OCI-M1 (cell line): Measurements from ENCODE around the gene DDX1.
A peak's percentile ranks its signal among the peaks of the same experiment; 100 is the strongest.
"Not testable (repeated sequence)": the region's sequence is repeated elsewhere in the genome, so short reads cannot be mapped to it uniquely, and the experiment has no call there.

Experiments
- DNase-seq: peaks from one replicate; lab custom pipeline; 2025; lab: John Stamatoyannopoulos, UW

The DDX1 gene

GRCh38 chr2:15591692-15592463 lies at the start of gene DDX1:
Gene DDX1, plus strand, starts transcription at chr2:15591868. Its CDS starts 66 bp downstream, at chr2:15591934.
- peak; percentile 93 for DNase-seq

DNA sequence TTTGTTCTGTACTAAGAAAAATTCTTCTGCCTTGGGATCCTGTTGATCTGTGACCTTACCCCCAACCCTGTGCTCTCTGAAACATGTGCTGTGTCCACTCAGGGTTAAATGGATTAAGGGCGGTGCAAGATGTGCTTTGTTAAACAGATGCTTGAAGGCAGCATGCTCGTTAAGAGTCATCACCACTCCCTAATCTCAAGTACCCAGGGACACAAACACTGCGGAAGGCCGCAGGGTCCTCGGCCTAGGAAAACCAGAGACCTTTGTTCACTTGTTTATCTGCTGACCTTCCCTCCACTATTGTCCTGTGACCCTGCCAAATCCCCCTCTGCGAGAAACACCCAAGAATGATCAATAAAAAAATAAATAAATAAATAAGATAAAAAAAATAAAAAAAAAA lies 49.4 kb upstream of the DDX1 start:
- DNase-seq = not testable (repeated sequence)

GRCh38 chr2:15543053-15543452 lies 48.6 kb upstream of the DDX1 start:
- DNase-seq = no peak

GRCh38 chr2:15543541-15543940 lies 48.1 kb upstream of the DDX1 start:
- peak; percentile 30 for DNase-seq

- DNase-seq = no peak
Observed at GRCh38 chr2:15544227-15544626, 47.4 kb upstream of the DDX1 start.

GRCh38 chr2:15546297-15547098 lies 45.2 kb upstream of the DDX1 start:
- peak; percentile 12 for DNase-seq

DNA sequence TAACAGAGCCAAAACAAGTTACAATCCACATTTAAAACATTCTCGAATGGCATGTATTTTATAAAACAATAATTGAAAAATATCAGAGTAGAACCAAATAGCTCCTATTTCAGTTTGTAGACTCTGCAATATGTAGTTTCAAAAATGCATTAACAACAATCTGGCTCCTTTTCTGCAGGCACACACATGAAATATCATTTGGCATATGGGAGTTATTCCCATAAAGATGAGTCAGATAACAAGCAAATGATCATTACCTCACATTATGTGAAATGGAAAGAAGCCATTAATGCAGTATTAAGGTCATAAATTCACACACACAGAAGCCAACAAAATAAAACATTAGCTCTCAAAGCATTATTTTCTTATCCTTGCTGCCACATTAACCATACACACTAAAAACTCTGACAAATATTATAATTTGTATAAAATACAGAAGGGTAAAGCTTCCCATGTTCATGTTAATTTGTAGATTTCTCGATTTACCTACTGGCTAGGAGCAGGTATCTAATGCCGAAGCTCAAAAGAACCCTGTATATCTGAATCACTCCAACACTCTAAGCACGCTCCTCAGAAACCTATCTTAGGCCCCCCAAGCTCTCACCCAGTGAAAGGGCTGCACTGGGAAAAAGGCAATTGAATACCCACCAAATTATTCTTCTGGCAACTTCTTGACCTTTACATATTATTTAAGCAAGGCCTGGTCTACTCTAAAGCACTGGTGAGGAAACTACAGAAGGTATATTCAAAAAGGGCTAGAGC lies 44.4 kb upstream of the DDX1 start:
- DNase-seq = no peak

DNA sequence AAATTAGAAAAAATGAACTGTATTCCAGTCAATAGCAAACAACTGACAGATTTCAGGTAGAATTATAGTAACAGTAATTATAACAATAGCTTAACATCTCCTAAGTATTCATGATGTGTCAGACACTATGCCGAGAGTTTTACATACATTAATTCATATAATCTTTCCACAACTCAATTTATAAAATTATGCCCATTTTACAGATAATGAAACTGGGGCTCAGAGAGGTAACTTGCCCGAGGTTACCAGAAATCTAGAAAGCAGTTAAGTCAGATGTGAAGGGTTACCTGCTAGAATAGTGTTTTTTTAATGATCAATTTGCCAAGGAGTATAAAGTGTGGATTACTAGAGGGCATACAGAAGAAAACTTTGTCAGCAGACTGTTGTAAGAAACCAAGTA lies 42.7 kb upstream of the DDX1 start:
- no peak for DNase-seq

DNA sequence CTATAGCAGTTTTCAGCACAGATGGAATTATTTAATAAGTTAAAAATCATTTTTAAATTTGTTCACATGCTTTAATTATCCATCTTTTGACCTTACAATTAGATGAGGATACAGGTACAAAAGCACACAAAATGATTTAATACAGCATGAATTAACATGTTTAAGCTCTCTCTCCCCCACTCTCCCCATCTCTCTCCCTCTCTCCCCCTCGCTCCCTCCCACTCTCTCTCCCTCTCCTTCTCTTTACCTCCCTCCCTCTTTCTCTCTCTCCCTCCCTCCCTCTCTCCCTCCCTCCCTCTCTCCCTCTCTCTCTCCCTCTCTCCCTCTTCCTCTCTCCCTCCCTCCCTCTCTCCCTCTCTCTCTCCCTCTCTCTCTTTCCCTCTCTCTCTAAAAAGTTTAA lies 38.1 kb upstream of the DDX1 start:
- DNase-seq = peak; percentile 34

DNA sequence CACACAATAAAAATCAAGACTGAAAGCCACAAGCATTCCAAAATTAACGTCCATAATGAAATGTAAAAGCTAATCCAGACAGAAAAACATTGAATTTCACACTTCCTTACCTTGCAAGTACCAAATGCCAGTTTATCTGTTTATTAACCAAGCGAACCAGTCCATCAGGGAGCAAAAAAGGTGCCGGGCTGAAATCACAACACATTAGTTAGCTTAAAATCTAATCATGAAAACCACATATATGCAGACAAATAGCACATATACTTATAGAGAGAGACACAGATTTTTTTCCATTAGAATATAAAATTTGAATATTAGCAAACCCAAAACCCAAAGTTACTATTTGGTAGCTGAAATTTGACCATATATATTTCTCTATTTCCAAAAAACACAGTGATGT lies 37.7 kb upstream of the DDX1 start:
- peak; percentile 38 for DNase-seq

GRCh38 chr2:15554525-15555218 lies 37.0 kb upstream of the DDX1 start:
- DNase-seq = peak; percentile 90

DNA sequence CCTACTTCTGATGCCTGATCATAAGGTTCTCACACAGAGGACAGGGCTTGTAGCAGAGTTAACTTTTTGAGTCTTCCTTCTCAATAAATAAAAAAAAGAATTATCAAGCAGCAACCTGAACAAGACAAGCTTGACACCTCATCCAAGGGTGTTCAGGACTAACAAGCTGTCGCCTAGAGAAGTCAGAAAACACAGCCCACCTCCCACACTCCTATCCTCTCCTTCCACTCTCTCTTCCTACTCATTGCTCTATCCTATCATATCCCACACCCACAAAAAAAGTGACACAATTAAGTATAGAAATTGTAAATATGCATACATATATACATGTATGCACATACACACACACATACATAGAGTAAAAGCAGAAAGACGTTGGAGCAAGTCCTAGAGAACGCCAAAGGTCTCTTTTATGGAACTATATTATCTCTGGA lies 35.9 kb upstream of the DDX1 start:
- peak; percentile 83 for DNase-seq

DNA sequence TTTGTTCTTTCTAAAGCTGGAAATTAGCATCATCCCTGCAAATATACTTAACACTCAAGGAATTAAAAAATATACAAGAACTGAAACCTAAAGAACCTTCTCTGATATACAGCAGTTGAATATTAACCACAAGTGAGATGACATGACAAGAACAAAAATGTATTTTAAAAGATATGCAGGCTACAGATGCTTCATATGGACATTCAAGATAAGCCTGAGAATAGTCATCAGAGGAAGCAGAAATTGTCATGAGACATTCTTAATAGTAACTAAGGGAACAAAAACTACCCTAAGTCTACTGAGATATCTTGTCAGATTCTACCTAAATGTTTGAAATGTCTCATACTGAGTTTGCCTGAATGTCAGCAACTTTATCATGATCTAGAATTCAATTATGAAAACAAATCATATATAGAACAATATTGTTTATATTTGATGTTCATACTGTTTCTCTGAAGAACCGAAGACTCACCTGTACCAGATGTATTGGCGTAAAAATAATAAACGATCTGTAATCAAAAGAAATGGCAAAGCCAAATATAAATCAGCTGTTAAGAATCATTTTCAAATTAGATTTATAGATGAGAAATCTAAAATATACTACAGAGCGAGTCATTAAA lies 35.2 kb upstream of the DDX1 start:
- peak; percentile 95 for DNase-seq

- peak; percentile 80 for DNase-seq
Observed at GRCh38 chr2:15557887-15558311, 33.8 kb upstream of the DDX1 start.

DNA sequence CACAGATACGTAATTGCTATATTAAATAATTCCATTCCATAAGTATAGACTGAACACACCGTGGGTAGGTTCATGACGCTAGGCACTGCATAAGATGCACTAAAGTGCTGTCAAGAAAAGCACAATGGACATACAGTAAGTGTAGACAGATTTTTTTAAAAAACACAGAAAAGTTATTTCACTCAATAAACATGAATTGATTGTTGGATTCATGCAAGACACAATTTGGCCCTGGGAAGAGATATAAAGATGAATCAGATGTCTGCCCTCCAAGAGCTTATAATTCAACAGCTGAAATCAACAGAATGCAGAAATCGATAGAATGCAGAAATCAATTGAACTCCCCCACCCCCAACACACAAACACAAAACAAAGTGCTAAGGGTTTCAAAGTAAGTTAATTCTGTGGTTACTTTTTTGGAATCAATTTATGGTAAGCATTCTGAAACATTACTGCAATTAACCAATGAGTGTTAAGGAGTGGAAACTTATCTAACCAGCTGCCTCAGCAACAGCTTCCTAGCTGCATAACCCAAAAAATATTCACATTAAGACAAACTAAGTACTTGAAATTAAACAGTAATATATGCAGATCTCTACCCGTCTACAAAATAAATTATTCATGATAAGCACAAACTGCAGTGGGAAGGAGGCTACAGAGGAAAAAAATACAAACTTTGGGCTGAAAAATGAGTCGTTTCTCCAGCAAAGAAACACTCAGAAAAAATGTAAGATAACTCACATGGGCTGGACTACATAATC lies 32.1 kb upstream of the DDX1 start:
- DNase-seq = peak; percentile 66

GRCh38 chr2:15560140-15560987 lies 31.3 kb upstream of the DDX1 start:
- peak; percentile 84 for DNase-seq

- peak; percentile 91 for DNase-seq
Observed at GRCh38 chr2:15560988-15561573, 30.6 kb upstream of the DDX1 start, which contains the start of gene NBAS. Gene NBAS, minus strand, starts transcription at chr2:15561334. Its CDS starts 30 bp downstream, at chr2:15561304.

DNA sequence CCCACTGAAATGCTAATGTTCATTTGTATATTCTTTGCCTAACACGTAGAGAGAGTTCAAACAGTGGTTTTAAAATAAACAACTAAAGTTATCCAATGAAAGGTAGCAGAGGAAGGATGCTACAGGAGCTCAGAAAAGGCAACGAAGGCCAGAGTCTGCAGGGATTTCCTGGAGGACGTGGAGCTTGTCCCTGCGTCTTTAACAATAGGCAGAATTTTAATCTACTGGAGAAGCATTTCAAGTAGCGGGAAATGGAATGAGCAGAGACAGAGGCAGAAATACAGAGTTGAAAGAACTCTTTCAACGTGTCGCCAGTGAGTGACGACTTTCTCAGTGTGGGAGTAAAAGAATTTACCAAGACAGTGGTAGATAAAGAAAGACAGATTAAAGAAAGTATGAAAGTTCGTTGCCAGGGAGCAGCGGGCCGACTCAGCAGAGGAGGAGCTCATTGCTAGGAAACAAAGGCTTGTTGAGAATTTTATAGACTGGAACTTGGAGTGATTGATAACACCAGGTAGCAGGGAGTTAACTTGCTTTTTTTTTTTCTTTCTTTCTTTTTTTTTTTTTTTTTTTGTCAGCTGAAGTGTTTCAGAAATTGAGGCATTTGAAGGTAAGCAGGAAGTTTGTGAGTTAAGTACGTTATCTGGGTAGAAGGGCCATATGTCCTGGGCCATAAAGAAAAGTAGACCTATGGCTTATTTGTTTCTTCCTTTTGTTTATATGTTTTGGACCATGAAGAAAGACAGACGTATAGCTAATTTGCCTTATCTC lies 29.9 kb upstream of the DDX1 start:
- peak; percentile 93 for DNase-seq
